Caco-2 (cell line): ENCODE measurements around the gene KCTD1. TPM values are rescaled to one million over a fixed set of nuclear protein-coding genes. Genes with fewer than 3 reads are reported as not detected.

Experiments
- Bru-seq: library from RNA; stranded (reverse); fragments of 400-500 nt; gene quantifications from one replicate; lab custom pipeline; 2021; lab: Mats Ljungman, UMichigan
- BruChase-seq, 2 experiments: library from RNA; stranded (reverse); fragments of 400-500 nt; gene quantifications; one replicate each; lab custom pipeline; 2021; lab: Mats Ljungman, UMichigan
- BruUV-seq: library from RNA; stranded (reverse); fragments of 400-500 nt; replicated peaks from 2 replicates; lab custom pipeline; 2021; lab: Mats Ljungman, UMichigan
- CTCF ChIA-PET: fragments of 300-600 bp; sonication (Branson Sonifier 250); formaldehyde crosslinking; loops from one replicate; lab custom pipeline; 2022; ENCODE audit warnings: antibody characterized with exemption; lab: Charles Lee
- POLR2A ChIA-PET: fragments of 300-600 bp; sonication (Branson Sonifier 250); formaldehyde crosslinking; loops from one replicate; lab custom pipeline; 2022; ENCODE audit warnings: antibody characterized with exemption; lab: Charles Lee
- DNase-seq, 2 experiments: peaks; one replicate each; pipeline versions ENCODE4 v3.0.0 to v3.0.0-alpha.2; 2020 to 2022
- H3K27me3 ChIP-seq: replicated peaks from 2 replicates; pipeline ENCODE4 v1.6.0; 2011; ENCODE audit warnings: low read length; ENCODE audit not compliant: control insufficient read depth, insufficient read depth
- H3K36me3 ChIP-seq: 2 replicates; pipeline ENCODE4 v1.5.1; 2011; ENCODE audit warnings: low read length; ENCODE audit not compliant: control insufficient read depth, insufficient read depth
- H3K4me1 ChIP-seq: fragments of 250-450 bp; sonication (Bioruptor Pico); 2 replicates; pipeline ENCODE4 v1.5.1; 2020; ENCODE audit warnings: mild to moderate bottlenecking
- H3K4me3 ChIP-seq: 2 replicates; pipeline ENCODE4 v1.5.1; 2011; ENCODE audit warnings: low read depth, mild to moderate bottlenecking, control low read depth, low read length
- H3K9me3 ChIP-seq: fragments of 250-450 bp; sonication (Bioruptor Pico); 2 replicates; pipeline ENCODE4 v1.5.1; 2020; ENCODE audit warnings: mild to moderate bottlenecking, moderate library complexity
- H3K27ac Mint-ChIP-seq: one replicate; pipeline ENCODE4 v1.8.0; 2022; ENCODE audit warnings: mixed read lengths; ENCODE audit not compliant: unreplicated experiment
- H3K27me3 Mint-ChIP-seq: one replicate; pipeline ENCODE4 v1.8.0; 2022; ENCODE audit warnings: mixed read lengths; ENCODE audit not compliant: insufficient read depth, unreplicated experiment
- H3K36me3 Mint-ChIP-seq: one replicate; pipeline ENCODE4 v1.8.0; 2022; ENCODE audit warnings: mild to moderate bottlenecking, mixed read lengths; ENCODE audit not compliant: insufficient read depth, unreplicated experiment
- H3K4me1 Mint-ChIP-seq: one replicate; pipeline ENCODE4 v1.8.0; 2022; ENCODE audit warnings: low read depth, mixed read lengths; ENCODE audit not compliant: unreplicated experiment
- H3K4me3 Mint-ChIP-seq: one replicate; pipeline ENCODE4 v1.8.0; 2022; ENCODE audit warnings: mild to moderate bottlenecking, moderate library complexity, mixed read lengths; ENCODE audit not compliant: unreplicated experiment
- H3K9me3 Mint-ChIP-seq: one replicate; pipeline ENCODE4 v1.8.0; 2022; ENCODE audit warnings: mixed read lengths; ENCODE audit not compliant: unreplicated experiment
- CTCF ChIP-seq, 2 experiments: fragments of 200-600 bp in 1 of 2; IDR thresholded peaks; 1 replicate in 1 of 2; 2 replicates in 1 of 2; pipeline versions ENCODE4 v1.5.1 to v1.8.0; 2011 to 2022; ENCODE audit warnings: antibody characterized with exemption in 1 of 2, control low read depth in 1 of 2, inconsistent platforms in 1 of 2, low read depth in 1 of 2, low read length in 1 of 2, mild to moderate bottlenecking in 1 of 2, moderate library complexity in 1 of 2; ENCODE audit not compliant: insufficient read depth in 1 of 2, severe bottlenecking in 1 of 2, unreplicated experiment in 1 of 2
- intact Hi-C: fragments of 100-400 bp; cut with micrococcal nuclease; formaldehyde crosslinking; loops from one replicate; pipeline ENCODE4 v1.10.0; 2022; ENCODE audit not compliant: unreplicated experiment
- long read RNA-seq: library from polyadenylated mRNA; stranded (forward); transcript quantifications from one replicate; pipeline ENCODE4 v2.0.0, GENCODE V29; 2022
- total RNA-seq: library from RNA; stranded (reverse); gene quantifications from 2 replicates; pipeline ENCODE4 v1.2.3, GENCODE V29; 2022

Gene KCTD1
- total RNA-seq (5.7 and 6.8 TPM in 2 replicates), Bru-seq, nascent RNA (percentile 38 among the genes with signal in this experiment), BruChase-seq, experiment 1, labeled RNA remaining after a 2-hour chase (percentile 34 among the genes with signal in this experiment), BruChase-seq, experiment 2, labeled RNA remaining after a 6-hour chase (percentile 30 among the genes with signal in this experiment)
- long read RNA-seq, partial matches to known transcripts: 0 of 1 reads
- long read RNA-seq, other reads (novel, unspliced or antisense): 0 of 1 reads

GRCh38 chr18:26548415-26549262 lies at the start of gene KCTD1:
TSS of gene KCTD1 (minus strand) at chr18:26548553. CDS start at chr18:26548536, 17 bp downstream.
- no peak for TF ChIP-seq CTCF (IDR thresholded peaks at IDR 0.05; ENCODE audit: insufficient read depth in 1 of 2, low read depth in 1 of 2, low read length in 1 of 2, severe bottlenecking in 1 of 2, unreplicated experiment in 1 of 2)
- H3K27me3 ChIP-seq: no peaks in the 10 kb centered on the region; the same call in 1 of the 2 replicates
- H3K4me1 Mint-ChIP-seq: peaks cover 6% of the 10 kb centered on the region
- CTCF ChIA-PET: interaction anchor here (0.5 to 1.2 kb wide), 3 partner anchors 33 to 1495 kb away, joined by 3 to 11 read pairs (median 5); no protein-coding TSS in a partner anchor
- POLR2A ChIA-PET: interaction anchor here (0.6 kb wide), 1 partner anchor 27 kb away, joined by 3 read pairs; no protein-coding TSS in a partner anchor
- H3K9me3 Mint-ChIP-seq: no peaks in the 10 kb centered on the region
- peak within 1 kb of the TSS; percentile 50 for H3K27ac Mint-ChIP-seq
- peaks cover 9% of the 10 kb centered on the region for H3K27me3 Mint-ChIP-seq
- no peaks in the 10 kb centered on the region for H3K4me1 ChIP-seq
- H3K4me3 ChIP-seq: peak within 1 kb of the TSS; percentile 45
- intact Hi-C loops: loop anchor here (1.0 to 10.0 kb wide), 2 partner anchors 70 to 106 kb away; no protein-coding TSS in a partner anchor
- no peaks in the 10 kb centered on the region for H3K36me3 ChIP-seq
- H3K36me3 Mint-ChIP-seq: no peaks in the 10 kb centered on the region
- no TSS peak for BruUV-seq
- peak within 1 kb of the TSS; percentile 75 for H3K4me3 Mint-ChIP-seq
- peak; percentile 65 to 75 for DNase-seq
- H3K9me3 ChIP-seq: no peaks in the 10 kb centered on the region

- Mint-ChIP-seq H3K9me3 (no peaks in the 10 kb centered on the region), H3K27me3 (peaks cover 4% of the 10 kb centered on the region), H3K4me3 (no peak overlapping the region), H3K36me3 (no peaks in the 10 kb centered on the region), H3K27ac (no peak overlapping the region), H3K4me1 (no peaks in the 10 kb centered on the region)
- H3K9me3 ChIP-seq: no peaks in the 10 kb centered on the region
- no peak for DNase-seq
- no peaks in the 10 kb centered on the region for H3K27me3 ChIP-seq
- ChIA-PET POLR2A (no interaction called here), CTCF (interaction anchor here (0.6 kb wide), 1 partner anchor 284 kb away, joined by 3 read pairs; no protein-coding TSS in a partner anchor)
- no peak for TF ChIP-seq CTCF (IDR thresholded peaks at IDR 0.05; ENCODE audit: insufficient read depth in 1 of 2, low read depth in 1 of 2, low read length in 1 of 2, severe bottlenecking in 1 of 2, unreplicated experiment in 1 of 2)
- no peaks in the 10 kb centered on the region for H3K4me1 ChIP-seq
- intact Hi-C loops: no loop called here
- no peaks in the 10 kb centered on the region for H3K36me3 ChIP-seq
- no TSS peak for BruUV-seq
- H3K4me3 ChIP-seq: no peak overlapping the region
Observed at GRCh38 chr18:26593365-26594320, 45.3 kb upstream of the KCTD1 start.
